GM12864 (cell line): ENCODE measurements around the gene CBX8.

Source experiments
- DNase-seq: peaks from one replicate; pipeline ENCODE4 v3.0.0-alpha.2; 2011; ENCODE audit warnings: low read depth
- H3K4me3 ChIP-seq: 2 replicates; pipeline ENCODE4 v1.5.1; 2011; ENCODE audit warnings: mild to moderate bottlenecking, low read depth, low read length, control low read depth
- TF ChIP-seq, protein P1 (sequence below): IDR thresholded peaks from 2 replicates; pipeline ENCODE4 v1.5.1; 2011; ENCODE audit warnings: low read depth, mild to moderate bottlenecking, moderate library complexity, low read length, control low read depth, inconsistent platforms; ENCODE audit errors: missing control alignments

Gene CBX8

DNA sequence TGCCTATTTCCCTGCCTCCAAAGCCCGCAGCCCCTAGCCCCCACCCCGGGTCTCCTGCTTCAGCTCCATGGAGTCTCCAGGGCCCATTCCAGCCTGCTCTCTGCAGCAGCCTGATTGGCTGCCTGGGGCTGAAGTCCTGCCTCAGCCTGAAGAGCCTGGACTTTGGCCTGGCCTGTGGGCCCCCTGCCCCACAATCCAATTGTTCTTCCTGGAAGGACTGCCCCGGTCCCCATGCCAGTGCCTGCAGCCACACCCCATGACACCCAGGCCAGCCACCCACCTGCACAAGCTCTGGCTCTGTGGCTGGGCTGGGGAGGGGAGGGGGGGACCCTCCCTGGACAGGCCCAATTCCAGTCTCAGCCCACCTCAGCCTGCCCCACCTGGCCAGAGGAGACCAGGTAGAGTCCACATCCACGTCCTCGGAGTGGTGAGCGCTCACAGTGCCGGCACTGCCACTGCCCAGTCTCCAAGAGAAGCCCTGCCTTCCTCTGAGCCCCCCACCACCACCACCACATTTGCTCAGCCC, 53.9 kb downstream of the CBX8 start:
- TF ChIP-seq, protein P1, sequence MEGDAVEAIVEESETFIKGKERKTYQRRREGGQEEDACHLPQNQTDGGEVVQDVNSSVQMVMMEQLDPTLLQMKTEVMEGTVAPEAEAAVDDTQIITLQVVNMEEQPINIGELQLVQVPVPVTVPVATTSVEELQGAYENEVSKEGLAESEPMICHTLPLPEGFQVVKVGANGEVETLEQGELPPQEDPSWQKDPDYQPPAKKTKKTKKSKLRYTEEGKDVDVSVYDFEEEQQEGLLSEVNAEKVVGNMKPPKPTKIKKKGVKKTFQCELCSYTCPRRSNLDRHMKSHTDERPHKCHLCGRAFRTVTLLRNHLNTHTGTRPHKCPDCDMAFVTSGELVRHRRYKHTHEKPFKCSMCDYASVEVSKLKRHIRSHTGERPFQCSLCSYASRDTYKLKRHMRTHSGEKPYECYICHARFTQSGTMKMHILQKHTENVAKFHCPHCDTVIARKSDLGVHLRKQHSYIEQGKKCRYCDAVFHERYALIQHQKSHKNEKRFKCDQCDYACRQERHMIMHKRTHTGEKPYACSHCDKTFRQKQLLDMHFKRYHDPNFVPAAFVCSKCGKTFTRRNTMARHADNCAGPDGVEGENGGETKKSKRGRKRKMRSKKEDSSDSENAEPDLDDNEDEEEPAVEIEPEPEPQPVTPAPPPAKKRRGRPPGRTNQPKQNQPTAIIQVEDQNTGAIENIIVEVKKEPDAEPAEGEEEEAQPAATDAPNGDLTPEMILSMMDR = no peak
- H3K4me3 ChIP-seq = no peak overlapping the region
- no peak for DNase-seq

DNA sequence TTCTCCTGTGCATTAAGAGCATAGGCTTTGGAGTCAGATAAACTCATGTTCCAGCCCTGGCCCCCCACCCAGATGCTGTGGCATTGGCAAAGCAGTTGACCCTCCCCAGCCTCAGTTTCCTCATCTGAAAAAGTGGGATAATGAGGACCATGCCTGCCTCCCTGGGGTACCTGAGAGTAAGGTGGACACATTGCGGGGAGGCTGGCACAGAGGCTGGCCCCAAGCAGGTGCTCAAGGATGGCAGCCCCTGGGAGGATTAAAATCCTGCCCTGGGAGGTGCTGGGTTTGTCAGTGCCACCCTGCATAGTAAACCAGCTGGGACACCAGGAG, 54.3 kb downstream of the CBX8 start:
- DNase-seq = no peak

More for the DNA sequence above, 54.3 kb downstream of the CBX8 start:
- H3K4me3 ChIP-seq = no peak overlapping the region
- TF ChIP-seq, protein P1 = no peak
